Activated T-cell treated with anti-CD3 and anti-CD28 coated beads, Interleukin-2, amount 50 U/mL, for 4 hours (primary cell): Measurements from ENCODE around the gene GATAD2A. TPM values are rescaled to one million over a fixed set of nuclear protein-coding genes. Genes with fewer than 3 reads are reported as not detected.

Experiments
- ATAC-seq, 2 donors: fragments of 200-7000 bp; cut with Tn5 transposase; one replicate each; pipeline ENCODE4 v1.10.0; 2021
- DNase-seq: peaks from one replicate; pipeline ENCODE4 v3.0.0-alpha.2; 2020
- H3K27me3 Mint-ChIP-seq: one replicate; pipeline ENCODE4 v1.8.0; 2021; ENCODE audit warnings: low read depth, mixed read lengths
- H3K36me3 Mint-ChIP-seq: one replicate; pipeline ENCODE4 v1.8.0; 2022; ENCODE audit warnings: mixed read lengths; ENCODE audit not compliant: insufficient read depth
- H3K4me1 Mint-ChIP-seq: one replicate; pipeline ENCODE4 v1.8.0; 2021; ENCODE audit warnings: low read depth, mixed read lengths
- H3K4me3 Mint-ChIP-seq: one replicate; pipeline ENCODE4 v1.8.0; 2021; ENCODE audit warnings: mild to moderate bottlenecking, moderate library complexity, mixed read lengths
- H3K9me3 Mint-ChIP-seq: one replicate; pipeline ENCODE4 v1.8.0; 2021; ENCODE audit warnings: mixed read lengths
- total RNA-seq, 3 donors: library from RNA; stranded (reverse); gene quantifications; one replicate each; pipeline ENCODE4 v1.2.1, GENCODE V29; 2021

The GATAD2A gene
- total RNA-seq, 3 donors from 2014 or later, result 187 to 240 (median 205) TPM

DNA sequence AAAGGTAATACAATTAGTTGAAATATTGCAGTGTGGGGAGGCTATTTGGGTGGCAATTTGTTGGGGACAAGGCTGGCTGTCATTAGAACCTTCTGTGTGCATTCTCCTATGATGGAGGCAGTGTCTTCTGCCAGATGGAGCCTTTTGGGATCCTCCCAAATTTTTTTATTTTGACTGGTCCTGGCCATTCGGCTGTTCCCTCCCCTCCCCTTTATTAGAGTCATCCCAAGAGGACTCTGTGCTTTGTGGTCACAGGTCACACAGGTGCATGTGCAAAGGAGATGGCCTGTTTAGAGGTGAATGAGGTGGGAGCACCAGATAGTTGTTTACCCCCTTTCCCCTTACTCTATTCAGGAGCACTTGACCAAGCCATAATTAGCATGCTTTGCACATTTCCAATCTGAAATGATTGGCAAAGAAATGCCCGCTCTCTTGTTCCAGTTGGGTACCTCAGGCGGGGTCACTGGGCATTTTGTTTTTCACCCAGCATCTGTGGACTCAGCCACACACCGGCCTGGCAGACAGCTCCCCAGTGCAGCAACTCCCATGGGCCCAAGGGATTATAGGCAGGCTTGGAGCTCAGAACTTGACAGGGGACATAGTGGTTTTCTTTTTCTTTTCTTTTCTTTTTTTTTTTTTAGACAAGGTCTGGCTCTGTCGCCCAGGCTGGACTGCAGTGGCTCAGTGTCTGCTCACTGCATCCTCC is 19.8 kb downstream of the GATAD2A start:
- H3K4me1 Mint-ChIP-seq, result peaks cover 82% of the 10 kb centered on the region
- H3K9me3 Mint-ChIP-seq, result no peaks in the 10 kb centered on the region
- no peak overlapping the region for H3K4me3 Mint-ChIP-seq
- DNase-seq (no peak), ATAC-seq (no peak)
- peaks cover 4% of the 10 kb centered on the region for H3K36me3 Mint-ChIP-seq
- no peaks in the 10 kb centered on the region for H3K27me3 Mint-ChIP-seq

DNA sequence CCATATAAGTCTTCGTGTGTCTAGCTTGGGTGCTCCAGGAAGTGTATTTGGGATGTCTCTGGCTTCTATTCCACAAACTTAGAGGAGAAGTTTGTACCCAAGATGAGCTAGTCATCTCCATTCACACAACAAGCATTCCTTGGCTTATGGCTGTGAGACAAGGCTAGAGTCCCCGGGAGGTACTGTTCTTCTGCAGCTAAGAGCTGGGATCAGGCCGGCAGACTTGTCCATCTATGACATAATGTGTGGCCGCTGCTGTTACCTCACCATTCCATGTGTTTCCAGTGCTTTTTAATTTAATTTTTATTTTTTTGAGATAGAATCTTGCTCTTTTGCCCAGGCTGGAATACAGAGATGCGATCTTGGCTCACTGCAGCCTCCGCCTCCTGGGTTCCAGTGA is 20.7 kb downstream of the GATAD2A start:
- H3K27me3 Mint-ChIP-seq, result no peaks in the 10 kb centered on the region
- ATAC-seq (no peak), DNase-seq (no peak)
- no peaks in the 10 kb centered on the region for H3K9me3 Mint-ChIP-seq
- H3K4me1 Mint-ChIP-seq, result peaks cover 80% of the 10 kb centered on the region
- no peak overlapping the region for H3K4me3 Mint-ChIP-seq
- no peaks in the 10 kb centered on the region for H3K36me3 Mint-ChIP-seq

GRCh38 chr19:19426799-19427198 is 21.3 kb downstream of the GATAD2A start:
- ATAC-seq, result no peak
- no peaks in the 10 kb centered on the region for H3K27me3 Mint-ChIP-seq
- H3K9me3 Mint-ChIP-seq, result no peaks in the 10 kb centered on the region
- no peaks in the 10 kb centered on the region for H3K36me3 Mint-ChIP-seq
- peaks cover 78% of the 10 kb centered on the region for H3K4me1 Mint-ChIP-seq
- DNase-seq, result no peak
- H3K4me3 Mint-ChIP-seq, result no peak overlapping the region

DNA sequence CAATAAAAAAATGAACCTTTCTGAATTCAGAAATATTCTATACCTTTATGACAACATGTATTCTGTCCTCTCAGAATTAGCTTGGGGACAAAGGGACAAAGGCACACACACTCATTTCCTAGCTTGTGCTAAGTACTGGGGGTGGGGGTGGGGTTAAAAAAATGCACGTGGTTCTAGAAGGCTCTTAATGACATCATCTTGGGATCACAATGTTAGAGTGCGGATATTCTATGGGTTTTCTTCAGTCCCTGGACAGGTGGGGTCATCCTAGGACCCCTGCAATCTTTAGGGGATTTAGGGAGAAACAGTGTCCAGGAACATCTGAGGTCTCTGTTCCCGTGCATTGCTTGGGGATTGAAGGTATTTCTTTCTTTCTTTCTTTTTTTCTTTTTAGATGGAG is 21.8 kb downstream of the GATAD2A start:
- H3K4me3 Mint-ChIP-seq, result no peak overlapping the region
- no peaks in the 10 kb centered on the region for H3K27me3 Mint-ChIP-seq
- H3K36me3 Mint-ChIP-seq, result no peaks in the 10 kb centered on the region
- ATAC-seq (no peak), DNase-seq (no peak)
- no peaks in the 10 kb centered on the region for H3K9me3 Mint-ChIP-seq
- peaks cover 77% of the 10 kb centered on the region for H3K4me1 Mint-ChIP-seq

DNA sequence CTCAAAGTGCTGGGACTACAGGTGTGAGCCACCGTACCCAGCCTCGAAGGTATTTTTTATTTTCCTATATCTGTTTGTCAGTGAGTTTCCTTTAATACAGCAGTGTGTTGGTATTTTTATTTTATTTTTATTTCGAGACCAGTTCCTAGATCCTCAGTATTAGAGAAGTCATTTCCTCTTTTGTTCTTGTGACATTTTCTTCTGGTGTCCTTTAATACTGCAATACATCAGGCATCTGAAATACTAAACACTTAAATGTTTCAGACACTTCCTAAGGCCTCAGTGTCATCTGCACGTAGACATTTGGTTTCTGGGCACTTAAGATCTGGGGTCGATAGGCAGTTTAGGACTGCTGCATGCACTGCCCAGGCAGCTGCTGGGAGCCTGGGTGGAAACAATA is 22.5 kb downstream of the GATAD2A start:
- Mint-ChIP-seq H3K9me3 (no peaks in the 10 kb centered on the region), H3K27me3 (no peaks in the 10 kb centered on the region), H3K4me3 (no peak overlapping the region), H3K36me3 (no peaks in the 10 kb centered on the region), H3K4me1 (peaks cover 79% of the 10 kb centered on the region)
- no peak for DNase-seq
- ATAC-seq, result no peak

- Mint-ChIP-seq H3K27me3 (no peaks in the 10 kb centered on the region), H3K9me3 (no peaks in the 10 kb centered on the region), H3K4me3 (no peak overlapping the region), H3K4me1 (peaks cover 80% of the 10 kb centered on the region), H3K36me3 (peaks cover 3% of the 10 kb centered on the region)
- no peak for DNase-seq
- ATAC-seq, result no peak
These were observed 23.3 kb downstream of the GATAD2A start for GRCh38 chr19:19428746-19429145.

DNA sequence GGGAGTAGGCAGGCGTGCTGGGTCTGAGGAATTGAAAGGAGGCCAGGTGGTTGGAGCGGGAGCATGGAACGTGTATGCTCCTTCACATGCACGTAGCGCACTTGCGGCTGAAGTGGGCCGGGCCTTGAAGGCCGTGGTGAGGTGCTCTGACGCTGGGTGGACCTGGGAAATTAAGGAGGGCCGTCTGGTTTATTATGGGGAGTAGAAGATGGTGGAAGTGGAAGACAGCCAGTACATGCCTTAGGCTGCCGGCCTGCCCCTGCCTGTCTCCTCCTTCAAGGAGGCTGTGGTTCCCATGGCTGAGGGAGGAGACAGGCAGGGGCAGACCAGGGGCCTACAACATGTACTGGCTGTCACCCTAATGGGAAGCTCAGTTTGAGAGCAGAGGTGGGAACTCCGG is 23.9 kb downstream of the GATAD2A start:
- Mint-ChIP-seq H3K27me3 (no peaks in the 10 kb centered on the region), H3K36me3 (peaks cover 3% of the 10 kb centered on the region), H3K4me3 (no peak overlapping the region), H3K9me3 (no peaks in the 10 kb centered on the region), H3K4me1 (peaks cover 81% of the 10 kb centered on the region)
- ATAC-seq, result no peak
- DNase-seq, result no peak

DNA sequence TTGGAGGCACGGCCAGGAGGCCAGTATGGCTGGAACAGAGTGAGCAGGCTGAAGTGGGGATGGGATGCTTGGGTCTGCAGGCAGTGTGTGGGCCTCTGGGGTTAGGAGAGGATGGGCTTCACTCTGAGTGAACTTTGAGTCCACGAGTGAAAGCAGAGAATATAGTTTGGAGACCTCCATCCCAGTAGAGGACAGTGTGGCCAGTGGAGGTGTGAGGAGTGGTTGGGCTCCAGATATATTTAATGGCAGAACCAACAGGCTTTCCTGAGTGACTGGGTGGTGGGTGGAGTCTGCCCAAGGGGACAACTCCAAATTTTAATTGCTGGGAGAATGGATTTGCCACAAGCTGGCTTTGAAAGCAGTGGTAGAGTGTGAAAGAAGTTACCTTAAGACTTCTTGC is 27.3 kb downstream of the GATAD2A start:
- no peaks in the 10 kb centered on the region for H3K9me3 Mint-ChIP-seq
- H3K36me3 Mint-ChIP-seq, result peaks cover 7% of the 10 kb centered on the region
- H3K4me1 Mint-ChIP-seq, result peaks cover 70% of the 10 kb centered on the region
- no peak for DNase-seq
- no peak for ATAC-seq
- H3K27me3 Mint-ChIP-seq, result no peaks in the 10 kb centered on the region
- H3K4me3 Mint-ChIP-seq, result no peak overlapping the region

GRCh38 chr19:19433666-19434213 is 28.3 kb downstream of the GATAD2A start:
- Mint-ChIP-seq H3K4me3 (no peak overlapping the region), H3K9me3 (no peaks in the 10 kb centered on the region), H3K4me1 (peaks cover 66% of the 10 kb centered on the region), H3K27me3 (no peaks in the 10 kb centered on the region), H3K36me3 (peaks cover 7% of the 10 kb centered on the region)
- DNase-seq (no peak), ATAC-seq (no peak)

- peaks cover 7% of the 10 kb centered on the region for H3K36me3 Mint-ChIP-seq
- DNase-seq (no peak), ATAC-seq (no peak)
- peaks cover 66% of the 10 kb centered on the region for H3K4me1 Mint-ChIP-seq
- H3K27me3 Mint-ChIP-seq, result no peaks in the 10 kb centered on the region
- no peaks in the 10 kb centered on the region for H3K9me3 Mint-ChIP-seq
- H3K4me3 Mint-ChIP-seq, result no peak overlapping the region
These were observed 29.1 kb downstream of the GATAD2A start for GRCh38 chr19:19434483-19435045.

DNA sequence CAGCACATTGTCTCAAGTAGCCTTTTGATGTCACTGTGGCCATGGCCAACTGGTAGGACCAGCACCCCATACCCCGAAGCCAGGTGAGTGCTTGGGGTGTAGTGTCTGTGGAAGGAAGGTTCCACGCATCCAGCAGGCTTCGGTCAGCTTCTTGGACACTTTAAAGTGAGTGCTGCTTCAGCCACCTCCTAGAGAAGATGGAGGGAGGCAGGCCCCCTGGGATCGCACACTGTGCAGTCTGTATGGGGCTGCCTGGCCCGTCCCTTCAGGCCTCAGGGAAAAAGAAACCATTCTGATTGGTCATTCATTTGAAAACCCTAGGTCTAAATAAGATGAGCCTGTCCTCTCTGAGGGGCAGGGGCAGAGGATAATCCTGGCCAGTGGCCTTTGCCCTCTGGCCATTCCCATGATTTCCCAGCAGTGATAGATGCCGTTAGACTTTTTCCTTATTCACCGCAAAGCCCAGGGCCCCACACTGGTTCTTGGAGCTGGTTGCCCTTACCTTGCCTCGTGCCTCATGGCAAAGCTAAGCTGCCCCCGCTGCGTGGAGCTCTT is 30.7 kb downstream of the GATAD2A start:
- H3K27me3 Mint-ChIP-seq, result no peaks in the 10 kb centered on the region
- peaks cover 58% of the 10 kb centered on the region for H3K4me1 Mint-ChIP-seq
- H3K9me3 Mint-ChIP-seq, result no peaks in the 10 kb centered on the region
- ATAC-seq, result no peak
- H3K36me3 Mint-ChIP-seq, result peaks cover 9% of the 10 kb centered on the region
- no peak overlapping the region for H3K4me3 Mint-ChIP-seq
- DNase-seq, result no peak

GRCh38 chr19:19438366-19439175 is 33.1 kb downstream of the GATAD2A start:
- Mint-ChIP-seq H3K4me1 (peaks cover 48% of the 10 kb centered on the region), H3K9me3 (peaks cover 4% of the 10 kb centered on the region), H3K27me3 (no peaks in the 10 kb centered on the region), H3K4me3 (no peak overlapping the region), H3K36me3 (peaks cover 12% of the 10 kb centered on the region)
- DNase-seq (no peak), ATAC-seq (no peak)

DNA sequence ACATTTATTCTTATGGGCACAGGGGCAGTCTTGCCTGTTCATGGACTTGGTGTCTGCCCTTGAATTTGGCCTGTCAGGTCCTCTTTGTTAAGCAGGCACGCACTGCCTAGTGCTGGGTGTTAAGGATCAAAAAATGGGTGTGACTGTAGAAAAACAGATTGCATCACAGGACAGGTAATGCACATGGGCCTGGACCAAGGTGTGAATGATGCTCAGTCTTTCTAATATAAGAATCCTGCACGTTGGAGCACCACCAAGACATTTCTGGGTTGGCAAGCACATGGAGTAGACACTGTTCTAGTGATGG is 33.7 kb downstream of the GATAD2A start:
- Mint-ChIP-seq H3K4me1 (peaks cover 48% of the 10 kb centered on the region), H3K36me3 (peaks cover 15% of the 10 kb centered on the region), H3K4me3 (no peak overlapping the region), H3K27me3 (no peaks in the 10 kb centered on the region), H3K9me3 (peaks cover 4% of the 10 kb centered on the region)
- DNase-seq, result no peak
- ATAC-seq, result no peak

DNA sequence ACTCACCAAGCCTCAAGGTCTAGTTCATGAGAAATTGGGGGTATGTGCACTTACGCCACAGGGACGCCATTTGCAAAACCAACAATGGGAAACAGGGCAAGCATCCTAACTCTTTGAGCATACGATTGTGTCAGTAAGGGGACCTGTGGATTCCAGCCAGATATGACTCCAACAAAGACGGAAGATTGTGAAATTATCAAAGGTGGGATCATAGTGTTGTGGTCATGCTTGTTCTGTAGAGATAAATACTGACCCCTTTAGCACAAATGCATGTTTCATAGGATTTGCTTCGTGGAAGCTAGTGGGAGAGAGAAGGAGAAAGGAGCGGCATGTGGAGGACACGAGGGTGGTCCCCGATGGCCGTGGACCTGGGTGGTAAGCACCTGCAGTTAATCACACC is 37.8 kb downstream of the GATAD2A start:
- Mint-ChIP-seq H3K27me3 (no peaks in the 10 kb centered on the region), H3K4me3 (no peak overlapping the region), H3K36me3 (peaks cover 17% of the 10 kb centered on the region), H3K9me3 (peaks cover 6% of the 10 kb centered on the region), H3K4me1 (peaks cover 72% of the 10 kb centered on the region)
- ATAC-seq, result no peak
- DNase-seq, result no peak
